Thyroid gland (tissue), 4 donors: ENCODE results near the gene TAF11. TPM values are rescaled to one million over a fixed set of nuclear protein-coding genes. Genes with fewer than 3 reads are reported as not detected.

Source experiments
- DNase-seq, 2 donors: peaks; one replicate each; pipeline ENCODE4 v3.0.0-alpha.2; 2019
- H3K27ac ChIP-seq, 3 donors: fragments of 200-600 bp; sonication (generic); 1 replicate in 2 of 3; 2 replicates in 1 of 3; pipeline ENCODE4 v1.5.1; 2016 to 2019; ENCODE audit warnings: mild to moderate bottlenecking in 1 of 3, moderate library complexity in 1 of 3
- H3K27me3 ChIP-seq: fragments of 200-600 bp; sonication (generic); one replicate; pipeline ENCODE4 v1.5.1; 2019
- H3K36me3 ChIP-seq, 2 donors: fragments of 200-600 bp; sonication (generic); one replicate each; pipeline ENCODE4 v1.5.1; 2016 to 2019
- H3K4me1 ChIP-seq, 2 donors: fragments of 200-600 bp; sonication (generic); one replicate each; pipeline ENCODE4 v1.5.1; 2017 to 2019
- H3K4me3 ChIP-seq, 3 donors: fragments of 200-600 bp; sonication (generic); replicated peaks in 1 of 3; 1 replicate in 2 of 3; 2 replicates in 1 of 3; pipeline ENCODE4 v1.5.1; 2016; ENCODE audit warnings: mild to moderate bottlenecking in 1 of 3
- H3K9me3 ChIP-seq: fragments of 200-600 bp; sonication (generic); one replicate; pipeline ENCODE4 v1.5.1; 2017
- CTCF ChIP-seq, 6 experiments: fragments of 200-600 bp in 3 of 6; fragments of 450-650 bp in 3 of 6; sonication (generic) in 3 of 6; IDR thresholded peaks; one replicate each; pipeline ENCODE4 v1.5.1; 2016 to 2019; ENCODE audit warnings: antibody characterized with exemption in 6 of 6, mild to moderate bottlenecking in 2 of 6, inconsistent platforms in 1 of 6, moderate library complexity in 1 of 6
- POLR2A ChIP-seq, 2 donors: fragments of 450-650 bp; IDR thresholded peaks; one replicate each; pipeline ENCODE4 v1.6.1; 2017; ENCODE audit warnings: antibody characterized with exemption in 2 of 2, mild to moderate bottlenecking in 2 of 2, moderate library complexity in 1 of 2
- WGBS, 2 donors: methylation state at CpG; one replicate each; pipeline ENCODE4 v1.1.5; 2017; 5-methylcytosine and 5-hydroxymethylcytosine counted together
- intact Hi-C: fragments of 100-400 bp; cut with DNase I; formaldehyde crosslinking; loops from one replicate; pipeline ENCODE4 v1.15.1; 2023
- total RNA-seq, 4 donors: library from RNA; depleted of rRNA; stranded (reverse); fragments of >200 nt; gene quantifications; one replicate each; pipeline ENCODE4 v1.2.3, GENCODE V29; 2016

Gene TAF11
- total RNA-seq, 4 donors from 2014 or later = 12.8 to 32.2 (median 20.2) TPM

GRCh38 chr6:34929241-34929978 is 41.6 kb upstream of the TAF11 start:
- peaks cover 13 to 21% of the 10 kb centered on the region in 2 donors for H3K4me1 ChIP-seq
- no peaks in the 10 kb centered on the region for H3K9me3 ChIP-seq
- intact Hi-C loops = no loop called here
- H3K27ac ChIP-seq = peak overlapping the region in 1 of 3 donors; percentile 32
- 84 to 92% methylated on average over 4 of the region's 4 CpGs for WGBS, 2 donors
- TF ChIP-seq CTCF (IDR thresholded peaks at IDR 0.05) (no peak), POLR2A (IDR thresholded peaks at IDR 0.05) (no peak)
- no peak for DNase-seq
- H3K36me3 ChIP-seq = no peaks in the 10 kb centered on the region
- no peaks in the 10 kb centered on the region for H3K27me3 ChIP-seq
- H3K4me3 ChIP-seq = no peak overlapping the region

- WGBS, 2 donors = 95 to 96% methylated on average over 1 of the region's 1 CpG
- TF ChIP-seq CTCF (IDR thresholded peaks at IDR 0.05) (no peak), POLR2A (IDR thresholded peaks at IDR 0.05) (no peak)
- no peaks in the 10 kb centered on the region for H3K9me3 ChIP-seq
Observed at GRCh38 chr6:34928695-34929094, 40.9 kb upstream of the TAF11 start.

GRCh38 chr6:34928220-34928619 is 40.4 kb upstream of the TAF11 start:
- peaks cover 13 to 15% of the 10 kb centered on the region in 2 donors for H3K4me1 ChIP-seq
- no peaks in the 10 kb centered on the region for H3K27me3 ChIP-seq
- H3K9me3 ChIP-seq = no peaks in the 10 kb centered on the region
- no peaks in the 10 kb centered on the region for H3K36me3 ChIP-seq
- intact Hi-C loops = no loop called here
- H3K27ac ChIP-seq = peak overlapping the region; percentile 27 to 36 (median 32)
- H3K4me3 ChIP-seq = no peak overlapping the region
- WGBS, 2 donors = 78 to 84% methylated on average over 3 of the region's 3 CpGs
- DNase-seq = no peak
- TF ChIP-seq CTCF (IDR thresholded peaks at IDR 0.05) = no peak
- no peak for TF ChIP-seq POLR2A (IDR thresholded peaks at IDR 0.05)

More at GRCh38 chr6:34928695-34929094, 40.9 kb upstream of the TAF11 start:
- Histone ChIP-seq H3K4me3 (no peak overlapping the region), H3K27ac (peak overlapping the region; percentile 27 to 36 (median 32)), H3K4me1 (peaks cover 13 to 15% of the 10 kb centered on the region in 2 donors), H3K27me3 (no peaks in the 10 kb centered on the region), H3K36me3 (no peaks in the 10 kb centered on the region)
- peak; percentile 20 to 24 for DNase-seq
- intact Hi-C loops = no loop called here

- no peak overlapping the region for H3K4me3 ChIP-seq
- no peak for TF ChIP-seq CTCF (IDR thresholded peaks at IDR 0.05)
- no peak for TF ChIP-seq POLR2A (IDR thresholded peaks at IDR 0.05)
- no peaks in the 10 kb centered on the region for H3K9me3 ChIP-seq
- peaks cover 13 to 15% of the 10 kb centered on the region in 2 donors for H3K4me1 ChIP-seq
- H3K27ac ChIP-seq = no peak overlapping the region
- no peaks in the 10 kb centered on the region for H3K36me3 ChIP-seq
- no peaks in the 10 kb centered on the region for H3K27me3 ChIP-seq
- intact Hi-C loops = no loop called here
- DNase-seq = no peak
Observed at GRCh38 chr6:34926655-34927054, 38.8 kb upstream of the TAF11 start.

- Histone ChIP-seq H3K27ac (no peak overlapping the region), H3K4me1 (peaks cover 13 to 15% of the 10 kb centered on the region in 2 donors), H3K4me3 (no peak overlapping the region), H3K9me3 (no peaks in the 10 kb centered on the region), H3K27me3 (no peaks in the 10 kb centered on the region), H3K36me3 (no peaks in the 10 kb centered on the region)
- 81 to 86% methylated on average over 9 of the region's 9 CpGs for WGBS, 2 donors
- intact Hi-C loops = no loop called here
- DNase-seq = no peak
- TF ChIP-seq CTCF (IDR thresholded peaks at IDR 0.05) = no peak
- TF ChIP-seq POLR2A (IDR thresholded peaks at IDR 0.05) = no peak
Observed at GRCh38 chr6:34924831-34925625, 37.2 kb upstream of the TAF11 start.
